Measurements from ENCODE around the gene ADGRE2. TPM values are rescaled to one million over a fixed set of nuclear protein-coding genes. Genes with fewer than 3 reads are reported as not detected.
"Not testable (repeated sequence)": the region's sequence is repeated elsewhere in the genome, so short reads cannot be mapped to it uniquely, and the experiment has no call there.

The ADGRE2 gene
- total RNA-seq: 10 to 100 TPM in 1 of 2 donors, 1 to 10 TPM in 1; 4.7 to 32.0 TPM
- polyA plus RNA-seq (ENCODE audit: insufficient read length in 6 of 6): under 1 TPM; 0.35 to 0.89 (median 0.56) TPM
- long read RNA-seq, donor 1: 0 reads
- long read RNA-seq, donor 2: 0 reads
- long read RNA-seq, donor 3: 0 reads
- long read RNA-seq, donor 4, partial matches to known transcripts: 1 of 3 reads
- long read RNA-seq, donor 4, other reads (novel, unspliced or antisense): 1 of 3 reads
- long read RNA-seq, donor 5, partial matches to known transcripts: 5 of 5 reads
- long read RNA-seq, donor 5, other reads (novel, unspliced or antisense): 0 of 5 reads
- long read RNA-seq, donor 6: 0 reads
- long read RNA-seq, donor 7: 0 reads
- long read RNA-seq, donor 8: 0 reads
- long read RNA-seq, donor 9: 0 reads
- long read RNA-seq, donor 10, partial matches to known transcripts: 1 of 5 reads
- long read RNA-seq, donor 10, other reads (novel, unspliced or antisense): 4 of 5 reads
- long read RNA-seq, donor 11: 0 reads
- long read RNA-seq, donor 12: 0 reads

DNA sequence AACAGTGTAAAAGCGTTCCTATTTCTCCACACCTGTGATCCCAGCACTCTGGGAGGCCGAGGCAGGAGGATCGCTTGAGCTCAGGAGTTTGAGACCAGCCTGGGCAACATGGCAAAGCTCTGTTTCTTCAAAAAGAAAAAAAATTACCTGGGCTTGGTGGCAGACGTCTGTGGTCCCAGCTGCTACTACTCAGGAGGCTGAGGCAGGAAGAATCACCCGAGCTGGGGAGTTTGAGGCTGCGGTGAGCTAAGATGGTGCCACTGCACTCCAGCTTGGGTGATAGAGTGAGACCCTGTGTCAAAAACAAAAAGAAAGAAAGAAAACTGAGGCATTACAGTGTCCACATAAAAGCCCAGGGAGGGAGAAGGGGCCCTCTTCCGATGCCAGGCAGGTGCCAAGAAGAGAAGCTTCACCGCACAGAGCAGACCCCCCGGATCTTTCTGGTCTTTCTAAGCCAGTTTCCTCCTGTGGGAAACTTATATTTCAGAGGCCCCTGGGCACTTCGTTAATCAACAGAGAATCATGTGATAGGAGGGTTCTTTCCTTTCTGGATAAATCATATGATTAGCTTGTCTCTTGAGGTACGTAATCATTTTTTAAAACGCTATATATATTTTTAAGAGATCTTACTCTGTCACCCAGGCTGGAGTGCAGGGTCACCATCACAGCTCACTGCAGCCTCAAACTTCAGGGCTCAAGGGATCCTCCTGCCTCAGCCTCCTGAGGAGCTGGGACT is at the start of gene ADGRE2:
ADGRE2 (minus strand) TSS at position 451 of the 736 bp plus-strand sequence. CDS start 1,804 bp downstream, outside the sequence.
- Histone ChIP-seq H3K27me3 (peaks cover 0 to 85% of the 10 kb centered on the region in 2 donors), H3K4me1 (peaks cover 0 to 28% of the 10 kb centered on the region in 2 donors)
- H3K4me3 ChIP-seq; DNase-seq; ATAC-seq; intact Hi-C loops (cut with DNase I); H3K36me3 ChIP-seq; H3K9me3 ChIP-seq; H3K27ac ChIP-seq: not testable (repeated sequence)

DNA sequence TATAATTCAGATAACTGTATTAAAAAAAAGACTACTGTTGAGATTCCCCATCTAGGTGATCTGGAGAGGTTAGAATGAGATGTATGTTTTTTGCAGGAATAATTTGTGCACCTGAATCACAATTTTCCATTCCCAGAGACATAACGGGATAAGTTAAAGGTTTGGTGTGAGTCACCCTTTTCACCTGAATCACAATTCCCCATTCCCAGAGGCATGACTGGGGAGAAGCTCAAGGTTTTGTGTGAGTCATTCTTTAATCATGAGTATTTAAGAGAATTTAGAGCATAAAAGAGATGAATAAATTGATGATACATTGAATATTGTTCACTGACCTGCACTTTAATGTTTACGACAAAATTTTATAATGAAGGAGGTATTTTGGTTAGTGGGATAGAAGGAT is 47.6 kb upstream of the ADGRE2 start:
- TF ChIP-seq, protein P1, sequence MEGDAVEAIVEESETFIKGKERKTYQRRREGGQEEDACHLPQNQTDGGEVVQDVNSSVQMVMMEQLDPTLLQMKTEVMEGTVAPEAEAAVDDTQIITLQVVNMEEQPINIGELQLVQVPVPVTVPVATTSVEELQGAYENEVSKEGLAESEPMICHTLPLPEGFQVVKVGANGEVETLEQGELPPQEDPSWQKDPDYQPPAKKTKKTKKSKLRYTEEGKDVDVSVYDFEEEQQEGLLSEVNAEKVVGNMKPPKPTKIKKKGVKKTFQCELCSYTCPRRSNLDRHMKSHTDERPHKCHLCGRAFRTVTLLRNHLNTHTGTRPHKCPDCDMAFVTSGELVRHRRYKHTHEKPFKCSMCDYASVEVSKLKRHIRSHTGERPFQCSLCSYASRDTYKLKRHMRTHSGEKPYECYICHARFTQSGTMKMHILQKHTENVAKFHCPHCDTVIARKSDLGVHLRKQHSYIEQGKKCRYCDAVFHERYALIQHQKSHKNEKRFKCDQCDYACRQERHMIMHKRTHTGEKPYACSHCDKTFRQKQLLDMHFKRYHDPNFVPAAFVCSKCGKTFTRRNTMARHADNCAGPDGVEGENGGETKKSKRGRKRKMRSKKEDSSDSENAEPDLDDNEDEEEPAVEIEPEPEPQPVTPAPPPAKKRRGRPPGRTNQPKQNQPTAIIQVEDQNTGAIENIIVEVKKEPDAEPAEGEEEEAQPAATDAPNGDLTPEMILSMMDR (IDR thresholded peaks at IDR 0.05): no peak
- Histone ChIP-seq H3K4me1 (no peaks in the 10 kb centered on the region), H3K9me3 (no peaks in the 10 kb centered on the region), H3K27ac (no peak overlapping the region), H3K27me3 (peaks cover 0 to 36% of the 10 kb centered on the region in 2 donors), H3K36me3 (no peaks in the 10 kb centered on the region), H3K4me3 (no peak overlapping the region)
- no peak for ATAC-seq
- intact Hi-C loops (cut with DNase I): no loop called here
- no peak for DNase-seq

DNA sequence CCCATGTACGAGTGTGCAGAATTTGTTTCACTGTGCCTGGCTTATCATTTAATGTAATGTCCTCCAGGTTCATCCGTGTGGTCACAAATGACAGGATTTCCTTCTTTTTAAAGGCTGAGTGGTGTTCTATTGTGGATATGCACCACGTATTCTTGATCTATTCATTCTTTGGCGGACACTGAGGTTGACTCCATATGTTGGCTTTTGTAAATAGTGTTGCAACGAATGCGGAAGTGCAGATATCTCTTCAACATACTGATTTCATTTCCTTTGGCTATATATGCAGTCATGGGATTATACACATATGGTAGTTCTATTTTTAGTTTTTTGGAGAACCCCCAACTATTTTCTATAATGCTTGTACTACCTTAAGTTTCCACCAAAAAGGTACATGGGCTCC is 43.6 kb upstream of the ADGRE2 start:
- Histone ChIP-seq H3K27me3 (peaks cover 0 to 27% of the 10 kb centered on the region in 2 donors), H3K9me3 (no peaks in the 10 kb centered on the region), H3K36me3 (no peaks in the 10 kb centered on the region), H3K4me3 (no peak overlapping the region), H3K27ac (no peak overlapping the region), H3K4me1 (no peaks in the 10 kb centered on the region)
- ATAC-seq (no peak), DNase-seq (no peak)
- intact Hi-C loops (cut with DNase I): no loop called here
- TF ChIP-seq, protein P1 (IDR thresholded peaks at IDR 0.05): no peak

DNA sequence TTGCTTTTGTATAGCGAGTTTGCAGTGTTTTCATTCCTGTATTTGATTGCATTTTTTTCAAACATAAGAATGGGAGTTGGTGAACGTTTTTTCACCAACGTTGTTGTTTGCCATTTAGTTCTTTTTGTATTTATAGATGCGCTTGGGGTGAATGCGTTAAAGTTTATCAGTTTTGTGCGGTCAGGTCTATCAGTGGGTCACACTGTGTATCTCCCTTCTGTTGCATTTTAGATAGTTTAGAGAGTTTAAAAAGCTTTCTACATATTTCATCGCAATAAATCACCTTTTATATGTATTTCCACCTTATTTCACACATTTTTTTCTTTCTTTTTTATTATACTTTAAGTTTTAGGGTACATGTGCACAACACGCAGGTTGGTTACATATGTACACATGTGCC is 40.2 kb upstream of the ADGRE2 start:
- H3K27me3 ChIP-seq: peaks cover 0 to 7% of the 10 kb centered on the region in 2 donors
- no peak for DNase-seq
- no peak for ATAC-seq
- H3K4me3 ChIP-seq: no peak overlapping the region
- H3K36me3 ChIP-seq: no peaks in the 10 kb centered on the region
- H3K27ac ChIP-seq: no peak overlapping the region
- intact Hi-C loops (cut with DNase I): no loop called here
- no peaks in the 10 kb centered on the region for H3K4me1 ChIP-seq
- TF ChIP-seq, protein P1 (IDR thresholded peaks at IDR 0.05): no peak
- H3K9me3 ChIP-seq: no peaks in the 10 kb centered on the region

DNA sequence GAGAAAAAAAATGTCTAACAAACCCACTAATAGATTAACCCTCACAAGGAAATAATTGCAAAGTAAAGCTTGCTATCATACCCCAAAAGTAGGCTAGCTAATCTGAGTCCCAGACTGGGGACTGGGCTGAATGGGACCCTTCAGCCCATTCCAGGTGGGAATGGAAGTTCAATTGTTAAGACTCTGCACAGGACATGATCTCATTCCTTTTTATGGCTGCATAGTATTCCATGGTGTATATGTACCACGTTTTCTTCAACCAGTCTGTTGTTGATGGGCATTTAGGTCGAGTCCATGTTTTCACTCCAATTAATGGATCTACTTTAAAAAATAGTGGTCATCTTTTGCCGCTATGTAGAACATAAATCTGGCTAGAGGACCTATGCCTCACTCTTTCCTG is 38.7 kb upstream of the ADGRE2 start:
- DNase-seq: no peak
- TF ChIP-seq, protein P1 (IDR thresholded peaks at IDR 0.05): no peak
- no peak for ATAC-seq
- Histone ChIP-seq H3K4me3 (no peak overlapping the region), H3K36me3 (no peaks in the 10 kb centered on the region), H3K9me3 (no peaks in the 10 kb centered on the region), H3K27me3 (no peaks in the 10 kb centered on the region), H3K27ac (no peak overlapping the region), H3K4me1 (no peaks in the 10 kb centered on the region)
- intact Hi-C loops (cut with DNase I): no loop called here
